PC-3 (cell line): ENCODE data around the gene WDSUB1. TPM values are rescaled to one million over a fixed set of nuclear protein-coding genes. Genes with fewer than 3 reads are reported as not detected.

Experiments
- ATAC-seq: fragments of 200-7000 bp; cut with Tn5 transposase; 2 replicates; pipeline ENCODE4 v1.9.1; 2020; ENCODE audit warnings: mild to moderate bottlenecking, moderate library complexity
- BruUV-seq: library from RNA; stranded (reverse); fragments of 400-500 nt; replicated peaks from 2 replicates; lab custom pipeline; 2021; lab: Mats Ljungman, UMichigan
- CTCF ChIA-PET: fragments of 300-600 bp; sonication (Branson Sonifier 250); formaldehyde crosslinking; loops from one replicate; lab custom pipeline; 2022; ENCODE audit warnings: antibody characterized with exemption; lab: Charles Lee
- POLR2A ChIA-PET: fragments of 300-600 bp; sonication (Branson Sonifier 250); formaldehyde crosslinking; loops from one replicate; lab custom pipeline; 2022; ENCODE audit warnings: antibody characterized with exemption; ENCODE audit not compliant: unreplicated experiment; lab: Charles Lee
- DNase-seq: peaks from one replicate; pipeline ENCODE4 v3.0.0-alpha.2; 2015
- H2AFZ ChIP-seq: fragments of 300-600 bp; sonication (generic); 2 replicates; pipeline ENCODE4 v1.6.0; 2016; ENCODE audit warnings: antibody characterized with exemption, low read length
- H3F3A ChIP-seq: fragments of 300-600 bp; sonication (generic); one replicate; pipeline ENCODE4 v1.6.0; 2017; ENCODE audit warnings: antibody characterized with exemption, low read length, control low read depth, mild to moderate bottlenecking; ENCODE audit not compliant: unreplicated experiment
- H3K27ac ChIP-seq: fragments of 300-600 bp; sonication (generic); 2 replicates; pipeline ENCODE4 v1.5.1; 2016; ENCODE audit warnings: mild to moderate bottlenecking, low read length
- H3K27me3 ChIP-seq: fragments of 300-600 bp; sonication (generic); 2 replicates; pipeline ENCODE4 v1.6.1; 2016; ENCODE audit warnings: low read length, mixed read lengths
- H3K36me3 ChIP-seq: fragments of 300-600 bp; sonication (generic); 2 replicates; pipeline ENCODE4 v1.6.1; 2016; ENCODE audit warnings: low read depth, mixed run types, low read length, mixed read lengths
- H3K4me1 ChIP-seq: fragments of 300-600 bp; sonication (generic); 2 replicates; pipeline ENCODE4 v1.5.1; 2016; ENCODE audit warnings: low read length; ENCODE audit not compliant: insufficient read depth
- H3K4me2 ChIP-seq: fragments of 300-600 bp; sonication (generic); 2 replicates; pipeline ENCODE4 v1.6.0; 2016; ENCODE audit warnings: low read length
- H3K4me3 ChIP-seq: fragments of 300-600 bp; sonication (generic); 2 replicates; pipeline ENCODE4 v1.5.1; 2016; ENCODE audit warnings: mild to moderate bottlenecking, low read length, mixed read lengths
- H3K79me2 ChIP-seq: fragments of 300-600 bp; sonication (generic); 2 replicates; pipeline ENCODE4 v1.6.1; 2017; ENCODE audit warnings: low read length, mixed read lengths
- H3K9ac ChIP-seq: fragments of 300-600 bp; sonication (generic); 2 replicates; pipeline ENCODE4 v1.6.0; 2016; ENCODE audit warnings: mild to moderate bottlenecking, low read length
- H3K9me2 ChIP-seq: fragments of 300-600 bp; sonication (generic); replicated peaks from 2 replicates; pipeline ENCODE4 v1.6.1; 2016; ENCODE audit warnings: mixed run types, low read length, mixed read lengths
- H3K9me3 ChIP-seq: fragments of 300-600 bp; sonication (generic); 2 replicates; pipeline ENCODE4 v1.6.1; 2016; ENCODE audit warnings: low read length, mixed read lengths
- H4K20me1 ChIP-seq: fragments of 300-600 bp; sonication (generic); 2 replicates; pipeline ENCODE4 v1.6.1; 2016; ENCODE audit warnings: low read length, mixed read lengths
- EZH2 ChIP-seq: fragments of 300-600 bp; sonication (generic); IDR thresholded peaks from one replicate; pipeline ENCODE4 v1.6.1; 2017; ENCODE audit warnings: antibody characterized with exemption, mild to moderate bottlenecking, low read length; ENCODE audit not compliant: unreplicated experiment
- EZH2phosphoT487 ChIP-seq: fragments of 300-600 bp; sonication (generic); IDR thresholded peaks from 2 replicates; pipeline ENCODE4 v1.6.1; 2018; ENCODE audit warnings: mild to moderate bottlenecking, antibody characterized with exemption, low read length, borderline replicate concordance
- intact Hi-C: fragments of 100-400 bp; cut with micrococcal nuclease; formaldehyde crosslinking; loops from 2 replicates; pipeline ENCODE4 v1.9.0; 2023
- total RNA-seq: library from RNA; depleted of rRNA; stranded (reverse); fragments of >200 nt; gene quantifications from 2 replicates; pipeline ENCODE4 v1.2.3, GENCODE V29; 2014
- TF ChIP-seq, protein P1 (sequence below): fragments of 300-600 bp; sonication (generic); conservative IDR thresholded peaks from 2 replicates; pipeline ENCODE4 v1.5.1; 2017; ENCODE audit warnings: antibody characterized with exemption, low read depth, mild to moderate bottlenecking, low read length

The WDSUB1 gene
- total RNA-seq, 1 experiment from 2014 or later: 6.6 TPM

DNA sequence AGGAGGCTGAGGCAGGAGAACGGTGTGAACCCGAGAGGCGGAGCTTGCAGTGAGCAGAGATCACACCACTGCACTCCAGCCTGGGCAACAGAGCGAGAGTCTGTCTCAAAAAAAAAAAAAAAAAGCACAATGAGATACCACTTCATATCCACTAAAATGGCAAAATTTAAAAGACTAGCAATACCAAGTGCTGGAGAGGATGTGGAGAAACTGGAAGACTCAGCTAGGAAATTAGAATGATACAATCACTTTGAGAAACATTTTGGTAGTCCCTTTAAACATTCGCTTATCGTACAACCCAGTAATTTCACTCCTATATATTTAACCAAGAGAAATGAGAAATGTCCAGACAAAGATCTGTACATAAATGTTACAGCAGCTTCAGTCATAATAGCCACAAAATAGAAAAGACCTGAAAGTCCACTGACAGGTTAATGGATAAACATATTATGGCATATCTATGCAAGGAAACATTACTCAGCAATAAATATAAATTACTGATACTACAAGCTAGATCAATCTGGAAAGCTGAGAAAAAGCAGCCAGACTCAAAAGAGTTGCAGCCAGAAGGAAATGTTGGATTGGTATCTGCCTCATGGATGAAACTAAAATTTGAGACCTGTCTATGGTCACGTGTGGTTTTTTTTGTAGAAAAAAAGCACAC, 40.0 kb downstream of the WDSUB1 start:
- Histone ChIP-seq H4K20me1 (no peaks in the 10 kb centered on the region), H3K27me3 (no peaks in the 10 kb centered on the region), H3K4me3 (no peak overlapping the region), H3K79me2 (no peaks in the 10 kb centered on the region), H3K9me3 (no peaks in the 10 kb centered on the region), H3K36me3 (peaks cover 10% of the 10 kb centered on the region), H3K4me1 (peaks cover 17% of the 10 kb centered on the region), H3K27ac (no peak overlapping the region), H3K9ac (no peak overlapping the region), H3F3A (no peaks in the 10 kb centered on the region), H3K4me2 (no peak overlapping the region), H2AFZ (no peak overlapping the region), H3K9me2 (no peaks in the 10 kb centered on the region)
- ChIA-PET CTCF (no interaction called here), POLR2A (no interaction called here)
- intact Hi-C loops: no loop called here
- DNase-seq (no peak), ATAC-seq (no peak)
- BruUV-seq: no TSS peak
- TF ChIP-seq EZH2phosphoT487: no peak
- TF ChIP-seq EZH2: no peak
- TF ChIP-seq, protein P1, sequence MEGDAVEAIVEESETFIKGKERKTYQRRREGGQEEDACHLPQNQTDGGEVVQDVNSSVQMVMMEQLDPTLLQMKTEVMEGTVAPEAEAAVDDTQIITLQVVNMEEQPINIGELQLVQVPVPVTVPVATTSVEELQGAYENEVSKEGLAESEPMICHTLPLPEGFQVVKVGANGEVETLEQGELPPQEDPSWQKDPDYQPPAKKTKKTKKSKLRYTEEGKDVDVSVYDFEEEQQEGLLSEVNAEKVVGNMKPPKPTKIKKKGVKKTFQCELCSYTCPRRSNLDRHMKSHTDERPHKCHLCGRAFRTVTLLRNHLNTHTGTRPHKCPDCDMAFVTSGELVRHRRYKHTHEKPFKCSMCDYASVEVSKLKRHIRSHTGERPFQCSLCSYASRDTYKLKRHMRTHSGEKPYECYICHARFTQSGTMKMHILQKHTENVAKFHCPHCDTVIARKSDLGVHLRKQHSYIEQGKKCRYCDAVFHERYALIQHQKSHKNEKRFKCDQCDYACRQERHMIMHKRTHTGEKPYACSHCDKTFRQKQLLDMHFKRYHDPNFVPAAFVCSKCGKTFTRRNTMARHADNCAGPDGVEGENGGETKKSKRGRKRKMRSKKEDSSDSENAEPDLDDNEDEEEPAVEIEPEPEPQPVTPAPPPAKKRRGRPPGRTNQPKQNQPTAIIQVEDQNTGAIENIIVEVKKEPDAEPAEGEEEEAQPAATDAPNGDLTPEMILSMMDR: no peak

DNA sequence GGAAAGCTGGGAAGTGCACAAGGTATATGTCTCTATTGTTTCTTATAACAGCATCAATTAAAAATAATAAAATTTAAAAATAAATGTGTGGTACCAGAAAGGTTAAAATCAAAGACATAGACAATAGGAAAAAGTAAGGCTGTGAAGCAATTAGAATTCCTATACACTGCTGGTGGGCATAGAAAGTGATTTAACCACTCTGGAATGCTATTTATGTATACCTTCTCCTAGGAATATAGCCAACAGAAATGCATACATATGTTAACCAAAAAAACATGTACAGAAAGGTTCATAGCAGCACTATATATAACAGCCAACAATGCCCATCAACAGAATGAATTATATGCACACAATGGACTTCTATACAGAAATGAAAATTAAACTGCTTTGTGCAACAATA, 43.0 kb downstream of the WDSUB1 start:
- peaks cover 5% of the 10 kb centered on the region; the same call in 1 of the 2 replicates for H3K4me1 ChIP-seq
- H3K9me2 ChIP-seq: no peaks in the 10 kb centered on the region
- H3K27me3 ChIP-seq: no peaks in the 10 kb centered on the region
- H4K20me1 ChIP-seq: no peaks in the 10 kb centered on the region
- DNase-seq: peak; percentile 53
- CTCF ChIA-PET: no interaction called here
- TF ChIP-seq, protein P1: no peak
- TF ChIP-seq EZH2 (no peak), EZH2phosphoT487 (no peak)
- H3K9ac ChIP-seq: no peak overlapping the region
- H3K27ac ChIP-seq: no peak overlapping the region
- intact Hi-C loops: no loop called here
- H3K4me2 ChIP-seq: no peak overlapping the region
- POLR2A ChIA-PET: no interaction called here
- H3K36me3 ChIP-seq: peaks cover 21% of the 10 kb centered on the region
- H2AFZ ChIP-seq: no peak overlapping the region
- no peaks in the 10 kb centered on the region for H3K9me3 ChIP-seq
- no peaks in the 10 kb centered on the region for H3F3A ChIP-seq
- no TSS peak for BruUV-seq
- H3K4me3 ChIP-seq: no peak overlapping the region
- ATAC-seq: peak; percentile 43
- no peaks in the 10 kb centered on the region for H3K79me2 ChIP-seq

DNA sequence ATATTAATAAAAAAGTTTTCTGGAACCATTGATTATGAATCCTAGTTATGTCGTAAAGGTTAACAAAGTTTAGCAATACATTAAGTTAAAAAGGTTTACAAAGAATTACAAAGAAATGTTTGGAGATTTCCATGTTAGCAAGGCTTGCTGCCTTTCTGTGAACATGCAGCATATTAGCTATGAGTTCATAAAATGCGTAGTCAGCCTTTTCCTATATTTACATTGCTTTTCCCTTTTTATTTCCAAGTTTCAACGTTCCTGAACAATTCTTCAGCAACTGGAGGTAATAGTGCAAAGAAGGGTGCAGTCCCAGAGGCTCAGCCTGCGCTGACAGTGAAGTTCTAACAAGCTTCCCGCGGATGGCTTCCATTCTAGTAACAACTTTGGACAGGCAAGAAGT, 51.6 kb downstream of the WDSUB1 start:
- Histone ChIP-seq H3K27me3 (no peaks in the 10 kb centered on the region), H3K4me2 (no peak overlapping the region), H3K9ac (no peak overlapping the region), H3K4me3 (no peak overlapping the region), H3K4me1 (no peaks in the 10 kb centered on the region), H3K9me3 (no peaks in the 10 kb centered on the region), H3K79me2 (no peaks in the 10 kb centered on the region), H3K9me2 (no peaks in the 10 kb centered on the region), H3K27ac (no peak overlapping the region), H4K20me1 (no peaks in the 10 kb centered on the region), H3F3A (no peaks in the 10 kb centered on the region), H3K36me3 (peaks cover 34% of the 10 kb centered on the region), H2AFZ (no peak overlapping the region)
- ChIA-PET POLR2A (interaction anchor here (0.6 to 0.7 kb wide), 2 partner anchors 61 to 77 kb away, joined by 4 to 7 read pairs; no protein-coding TSS in a partner anchor), CTCF (no interaction called here)
- no TSS peak for BruUV-seq
- intact Hi-C loops: no loop called here
- TF ChIP-seq EZH2 (no peak), EZH2phosphoT487 (no peak)
- TF ChIP-seq, protein P1: no peak
- ATAC-seq: no peak
- no peak for DNase-seq
